ENCODE data around the gene NUDT14. TPM values are rescaled to one million over a fixed set of nuclear protein-coding genes. Genes with fewer than 3 reads are reported as not detected.

NUDT14 gene
- total RNA-seq, 2 donors from 2014 or later, result 4.1 to 23.6 TPM

- peaks cover 13 to 32% of the 10 kb centered on the region in 2 donors for H3K4me1 ChIP-seq (ENCODE audit: control insufficient read depth in 1 of 2, low read depth in 2 of 2)
- H3K4me3 ChIP-seq, result no peak overlapping the region
- TF ChIP-seq CTCF (IDR thresholded peaks at IDR 0.05), result no peak
- H3K9me3 ChIP-seq, result no peaks in the 10 kb centered on the region
- H3K27me3 ChIP-seq (replicated peaks; ENCODE audit: insufficient read depth), result no peaks in the 10 kb centered on the region
- ATAC-seq (ENCODE audit: insufficient number of reproducible peaks, low FRiP score, low read depth), result no peak
- DNase-seq (ENCODE audit: low spot score), result no peak
- H3K27ac ChIP-seq, result no peak overlapping the region
- H3K36me3 ChIP-seq, result peaks cover 7% of the 10 kb centered on the region
Measured at GRCh38 chr14:105204931-105205672, 24.0 kb upstream of the NUDT14 start.

- ATAC-seq (ENCODE audit: insufficient number of reproducible peaks, low FRiP score, low read depth) (no peak), DNase-seq (ENCODE audit: low spot score) (no peak)
- H3K27me3 ChIP-seq (replicated peaks; ENCODE audit: insufficient read depth), result no peaks in the 10 kb centered on the region
- H3K4me3 ChIP-seq, result no peak overlapping the region
- H3K9me3 ChIP-seq, result no peaks in the 10 kb centered on the region
- H3K36me3 ChIP-seq, result no peaks in the 10 kb centered on the region
- H3K27ac ChIP-seq, result no peak overlapping the region
- H3K4me1 ChIP-seq (ENCODE audit: control insufficient read depth in 1 of 2, low read depth in 2 of 2), result peaks cover 13 to 32% of the 10 kb centered on the region in 2 donors
- TF ChIP-seq CTCF (IDR thresholded peaks at IDR 0.05), result no peak
Measured at GRCh38 chr14:105204206-105204930, 23.3 kb upstream of the NUDT14 start.

- DNase-seq (ENCODE audit: low spot score) (no peak), ATAC-seq (ENCODE audit: insufficient number of reproducible peaks, low FRiP score, low read depth) (no peak)
- no peaks in the 10 kb centered on the region for H3K36me3 ChIP-seq
- no peaks in the 10 kb centered on the region for H3K9me3 ChIP-seq
- H3K4me3 ChIP-seq, result no peak overlapping the region
- TF ChIP-seq CTCF (IDR thresholded peaks at IDR 0.05), result no peak
- peaks cover 13 to 32% of the 10 kb centered on the region in 2 donors for H3K4me1 ChIP-seq (ENCODE audit: control insufficient read depth in 1 of 2, low read depth in 2 of 2)
- H3K27ac ChIP-seq, result no peak overlapping the region
- H3K27me3 ChIP-seq (replicated peaks; ENCODE audit: insufficient read depth), result no peaks in the 10 kb centered on the region
Measured at GRCh38 chr14:105203701-105204100, 22.6 kb upstream of the NUDT14 start.

GRCh38 chr14:105203057-105203531, 22.0 kb upstream of the NUDT14 start:
- H3K27ac ChIP-seq, result no peak overlapping the region
- peak; percentile 95 for TF ChIP-seq CTCF (IDR thresholded peaks at IDR 0.05)
- DNase-seq (ENCODE audit: low spot score) (peak; percentile 38), ATAC-seq (ENCODE audit: insufficient number of reproducible peaks, low FRiP score, low read depth) (no peak)
- H3K36me3 ChIP-seq, result no peaks in the 10 kb centered on the region
- H3K4me1 ChIP-seq (ENCODE audit: control insufficient read depth in 1 of 2, low read depth in 2 of 2), result peaks cover 13 to 32% of the 10 kb centered on the region in 2 donors
- no peak overlapping the region for H3K4me3 ChIP-seq
- H3K9me3 ChIP-seq, result no peaks in the 10 kb centered on the region
- H3K27me3 ChIP-seq (replicated peaks; ENCODE audit: insufficient read depth), result no peaks in the 10 kb centered on the region

- no peaks in the 10 kb centered on the region for H3K36me3 ChIP-seq
- no peak overlapping the region for H3K4me3 ChIP-seq
- no peaks in the 10 kb centered on the region for H3K27me3 ChIP-seq (replicated peaks; ENCODE audit: insufficient read depth)
- no peak overlapping the region for H3K27ac ChIP-seq
- H3K9me3 ChIP-seq, result no peaks in the 10 kb centered on the region
- no peak for DNase-seq (ENCODE audit: low spot score)
- TF ChIP-seq CTCF (IDR thresholded peaks at IDR 0.05), result no peak
- no peak for ATAC-seq (ENCODE audit: insufficient number of reproducible peaks, low FRiP score, low read depth)
- peaks cover 13 to 32% of the 10 kb centered on the region in 2 donors for H3K4me1 ChIP-seq (ENCODE audit: control insufficient read depth in 1 of 2, low read depth in 2 of 2)
Measured at GRCh38 chr14:105201925-105202513, 20.9 kb upstream of the NUDT14 start.

Data from thoracic aorta (tissue), 2 donors.